Measurements from ENCODE around the gene HERC2. TPM values are rescaled to one million over a fixed set of nuclear protein-coding genes. Genes with fewer than 3 reads are reported as not detected.

The HERC2 gene
- total RNA-seq, 6 experiments from 2014 or later = 33.6 to 47.3 (median 37.0) TPM

GRCh38 chr15:28262438-28262837, 59.5 kb downstream of the HERC2 start:
- no peak overlapping the region for H3K4me3 Mint-ChIP-seq
- no peak overlapping the region for H3K27ac Mint-ChIP-seq
- DNase-seq = no peak
- H3K27me3 Mint-ChIP-seq (ENCODE audit: insufficient read depth) = no peaks in the 10 kb centered on the region; the same call in 1 of the 2 replicates
- H3K36me3 Mint-ChIP-seq (ENCODE audit: low read depth) = peaks cover 35% of the 10 kb centered on the region
- H3K4me1 Mint-ChIP-seq (ENCODE audit: low read depth) = no peaks in the 10 kb centered on the region
- no peak for TF ChIP-seq CTCF (IDR thresholded peaks at IDR 0.05)
- H3K9me3 Mint-ChIP-seq = no peaks in the 10 kb centered on the region

- peaks cover 33% of the 10 kb centered on the region for H3K36me3 Mint-ChIP-seq (ENCODE audit: low read depth)
- no peaks in the 10 kb centered on the region for H3K4me1 Mint-ChIP-seq (ENCODE audit: low read depth)
- H3K9me3 Mint-ChIP-seq = no peaks in the 10 kb centered on the region
- no peak for TF ChIP-seq CTCF (IDR thresholded peaks at IDR 0.05)
- no peak for DNase-seq
- H3K27me3 Mint-ChIP-seq (ENCODE audit: insufficient read depth) = no peaks in the 10 kb centered on the region
- no peak overlapping the region for H3K4me3 Mint-ChIP-seq
- no peak overlapping the region; the same call in 1 of the 2 replicates for H3K27ac Mint-ChIP-seq
Observed at GRCh38 chr15:28260722-28261121, 61.3 kb downstream of the HERC2 start.

GRCh38 chr15:28260317-28260716, 61.7 kb downstream of the HERC2 start:
- Mint-ChIP-seq H3K27ac (no peak overlapping the region; the same call in 1 of the 2 replicates), H3K27me3 (ENCODE audit: insufficient read depth) (no peaks in the 10 kb centered on the region), H3K9me3 (no peaks in the 10 kb centered on the region), H3K4me1 (ENCODE audit: low read depth) (no peaks in the 10 kb centered on the region), H3K36me3 (ENCODE audit: low read depth) (peaks cover 33% of the 10 kb centered on the region), H3K4me3 (no peak overlapping the region)
- no peak for TF ChIP-seq CTCF (IDR thresholded peaks at IDR 0.05)
- no peak for DNase-seq

GRCh38 chr15:28255965-28256364, 66.0 kb downstream of the HERC2 start:
- Mint-ChIP-seq H3K36me3 (ENCODE audit: low read depth) (peaks cover 39% of the 10 kb centered on the region), H3K4me3 (no peak overlapping the region), H3K9me3 (no peaks in the 10 kb centered on the region), H3K4me1 (ENCODE audit: low read depth) (no peaks in the 10 kb centered on the region), H3K27me3 (ENCODE audit: insufficient read depth) (no peaks in the 10 kb centered on the region), H3K27ac (no peak overlapping the region)
- DNase-seq = no peak
- TF ChIP-seq CTCF (IDR thresholded peaks at IDR 0.05) = no peak

DNA sequence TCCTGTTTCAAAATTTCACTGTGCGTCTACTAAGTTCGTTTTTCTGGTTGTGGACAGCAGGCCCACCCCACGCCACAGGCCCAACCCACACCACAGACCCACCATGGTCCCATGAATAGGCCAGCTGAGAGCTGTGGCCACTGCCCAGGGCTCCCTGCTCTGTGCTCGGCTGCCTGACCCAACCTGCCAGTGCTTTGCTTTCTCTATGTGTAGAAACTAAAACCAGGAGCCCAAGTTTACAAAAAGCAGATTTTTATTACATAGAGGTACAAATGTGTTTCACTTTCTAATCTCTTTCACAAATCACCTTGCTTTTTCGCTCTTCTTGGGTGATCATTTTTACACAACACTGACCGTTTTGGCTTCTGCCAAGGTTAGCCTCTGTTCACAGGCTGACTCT, 69.1 kb downstream of the HERC2 start:
- no peak for TF ChIP-seq CTCF (IDR thresholded peaks at IDR 0.05)
- Mint-ChIP-seq H3K36me3 (ENCODE audit: low read depth) (peaks cover 60% of the 10 kb centered on the region), H3K4me3 (no peak overlapping the region), H3K27ac (no peak overlapping the region), H3K27me3 (ENCODE audit: insufficient read depth) (no peaks in the 10 kb centered on the region), H3K4me1 (ENCODE audit: low read depth) (no peaks in the 10 kb centered on the region), H3K9me3 (peaks cover 5% of the 10 kb centered on the region; the same call in 1 of the 2 replicates)
- DNase-seq = no peak

GRCh38 chr15:28246605-28247004, 75.4 kb downstream of the HERC2 start:
- Mint-ChIP-seq H3K4me3 (no peak overlapping the region), H3K27me3 (ENCODE audit: insufficient read depth) (no peaks in the 10 kb centered on the region; the same call in 1 of the 2 replicates), H3K36me3 (ENCODE audit: low read depth) (peaks cover 49% of the 10 kb centered on the region), H3K4me1 (ENCODE audit: low read depth) (no peaks in the 10 kb centered on the region), H3K27ac (no peak overlapping the region), H3K9me3 (peaks cover 11% of the 10 kb centered on the region; the same call in 1 of the 2 replicates)
- DNase-seq = no peak
- no peak for TF ChIP-seq CTCF (IDR thresholded peaks at IDR 0.05)
